Right lobe of liver (tissue), 6 donors: ENCODE measurements around the gene NECAB2. TPM values are rescaled to one million over a fixed set of nuclear protein-coding genes. Genes with fewer than 3 reads are reported as not detected.
A peak's percentile ranks its signal among the peaks of the same experiment; 100 is the strongest.

Experiments
- ATAC-seq, 4 donors: fragments of 200-7000 bp; cut with Tn5 transposase; one replicate each; pipeline ENCODE4 v1.9.1; 2020; ENCODE audit warnings: mild to moderate bottlenecking in 4 of 4, moderate library complexity in 4 of 4
- DNase-seq, 3 donors: peaks; one replicate each; pipeline ENCODE4 v3.0.0-alpha.2; 2020
- H3K27ac ChIP-seq, 3 donors: fragments of 200-600 bp; one replicate each; pipeline ENCODE4 v1.8.0; 2022
- H3K27me3 ChIP-seq, 2 donors: fragments of 200-600 bp; one replicate each; pipeline ENCODE4 v1.8.0; 2022
- H3K36me3 ChIP-seq, 4 donors: fragments of 200-600 bp; sonication (generic) in 1 of 4; one replicate each; pipeline versions ENCODE4 v1.5.1 to v1.8.0; 2017 to 2022; ENCODE audit warnings: control low read depth in 1 of 4
- H3K4me1 ChIP-seq, 4 donors: fragments of 200-600 bp; sonication (generic) in 1 of 4; one replicate each; pipeline versions ENCODE4 v1.5.1 to v1.8.0; 2017 to 2022; ENCODE audit warnings: control low read depth in 1 of 4
- H3K4me3 ChIP-seq, 3 donors: fragments of 200-600 bp; one replicate each; pipeline ENCODE4 v1.8.0; 2022
- H3K9me3 ChIP-seq, 4 donors: fragments of 200-600 bp; sonication (generic) in 1 of 4; one replicate each; pipeline versions ENCODE4 v1.5.1 to v1.8.0; 2017 to 2022; ENCODE audit warnings: control low read depth in 1 of 4
- POLR2A ChIP-seq: fragments of 450-650 bp; IDR thresholded peaks from one replicate; pipeline ENCODE4 v1.6.1; 2017; ENCODE audit warnings: antibody characterized with exemption, mild to moderate bottlenecking
- WGBS: methylation state at CpG from one replicate; pipeline ENCODE4 v1.1.6; 2018; ENCODE audit warnings: low coverage, low lambda C conversion rate; ENCODE audit not compliant: insufficient coverage; ENCODE audit errors: missing lambda C conversion rate; 5-methylcytosine and 5-hydroxymethylcytosine counted together
- intact Hi-C, 2 donors: fragments of 100-400 bp; cut with DNase I; formaldehyde crosslinking; loops; one replicate each; pipeline versions ENCODE4 v1.11.2 to v1.14.1; 2022
- total RNA-seq, 6 experiments: library from RNA; depleted of rRNA in 2 of 6; stranded (reverse); fragments of >200 nt in 2 of 6; fragmentation: NEBNext Ultra II Directional in 3 of 6; extraction: Animal tissue kit (Norgen Biotek cat#: 25700) in 3 of 6; gene quantifications; one replicate each; pipeline versions ENCODE4 v1.1.0 to v1.2.4, GENCODE V29; 2016 to 2023
- TF ChIP-seq, protein P1 (sequence below), 4 donors: fragments of 200-600 bp in 3 of 4; fragments of 450-650 bp in 1 of 4; IDR thresholded peaks; one replicate each; pipeline versions ENCODE4 v1.5.1 to v1.8.0; 2016 to 2022; ENCODE audit warnings: antibody characterized with exemption in 4 of 4, mild to moderate bottlenecking in 2 of 4
- donor health status: DM: no; HTN: yes; CAD: no.
- donor health status: DM: no; HTN: no; CAD: no.
- donor health status: DM: no; HTN: no; CAD: no.
- donor health status: DM: no; HTN: yes; CAD: no.
- donor health status: DM: no; HTN: yes; CAD: no.

The NECAB2 gene
- total RNA-seq, 6 experiments from 2014 or later = 0.56 to 26.8 (median 7.1) TPM

DNA sequence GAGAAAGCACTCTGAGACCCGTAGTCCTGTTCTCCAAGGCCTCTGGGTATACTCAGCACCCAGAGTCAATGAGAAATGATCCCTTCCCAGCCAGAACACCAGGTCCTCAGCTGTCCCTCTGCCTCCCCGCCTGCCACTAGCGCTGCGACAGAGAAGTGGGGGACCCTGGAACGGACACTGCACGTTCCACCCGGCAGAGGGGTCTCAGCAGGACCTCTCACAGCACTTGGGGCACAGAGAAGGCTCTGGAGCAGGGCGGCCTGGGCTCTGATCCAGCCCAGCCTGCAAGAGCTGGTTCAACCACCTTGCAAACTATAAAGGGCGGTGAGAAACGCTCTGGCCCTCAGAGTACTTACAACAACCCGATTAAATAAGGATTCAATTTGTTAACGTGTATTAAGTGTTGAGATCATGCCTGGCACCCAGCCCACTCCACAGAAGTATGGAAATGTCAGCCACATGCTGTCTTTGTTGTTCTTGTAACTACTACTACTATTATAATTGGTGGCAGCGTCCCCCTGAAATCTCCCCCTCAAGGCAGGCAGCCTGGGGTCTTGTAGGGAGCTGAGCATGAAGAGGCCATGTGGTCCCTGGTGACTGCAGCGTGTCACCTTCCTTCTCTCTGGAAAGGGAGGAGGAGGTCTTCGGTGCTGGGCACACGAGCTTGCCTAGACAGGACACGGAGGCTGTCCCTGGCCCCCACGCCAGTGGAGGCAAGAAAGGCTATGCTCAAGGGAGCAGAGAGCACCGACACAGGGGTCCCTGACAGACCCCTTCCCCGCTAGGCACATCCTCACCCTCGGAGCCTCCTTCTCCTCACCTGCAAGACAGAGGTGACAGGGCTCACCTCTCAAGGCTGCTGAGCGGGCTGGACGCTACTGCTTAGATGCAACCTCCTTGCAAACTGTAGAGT is 12.6 kb upstream of the NECAB2 start:
- intact Hi-C loops = no loop called here
- H3K27ac ChIP-seq = peak overlapping the region; percentile 65 to 93 (median 90)
- H3K27me3 ChIP-seq = no peaks in the 10 kb centered on the region
- H3K4me3 ChIP-seq = peak overlapping the region; percentile 76 to 84 (median 78)
- TF ChIP-seq, protein P1, sequence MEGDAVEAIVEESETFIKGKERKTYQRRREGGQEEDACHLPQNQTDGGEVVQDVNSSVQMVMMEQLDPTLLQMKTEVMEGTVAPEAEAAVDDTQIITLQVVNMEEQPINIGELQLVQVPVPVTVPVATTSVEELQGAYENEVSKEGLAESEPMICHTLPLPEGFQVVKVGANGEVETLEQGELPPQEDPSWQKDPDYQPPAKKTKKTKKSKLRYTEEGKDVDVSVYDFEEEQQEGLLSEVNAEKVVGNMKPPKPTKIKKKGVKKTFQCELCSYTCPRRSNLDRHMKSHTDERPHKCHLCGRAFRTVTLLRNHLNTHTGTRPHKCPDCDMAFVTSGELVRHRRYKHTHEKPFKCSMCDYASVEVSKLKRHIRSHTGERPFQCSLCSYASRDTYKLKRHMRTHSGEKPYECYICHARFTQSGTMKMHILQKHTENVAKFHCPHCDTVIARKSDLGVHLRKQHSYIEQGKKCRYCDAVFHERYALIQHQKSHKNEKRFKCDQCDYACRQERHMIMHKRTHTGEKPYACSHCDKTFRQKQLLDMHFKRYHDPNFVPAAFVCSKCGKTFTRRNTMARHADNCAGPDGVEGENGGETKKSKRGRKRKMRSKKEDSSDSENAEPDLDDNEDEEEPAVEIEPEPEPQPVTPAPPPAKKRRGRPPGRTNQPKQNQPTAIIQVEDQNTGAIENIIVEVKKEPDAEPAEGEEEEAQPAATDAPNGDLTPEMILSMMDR (IDR thresholded peaks at IDR 0.05) = no peak
- TF ChIP-seq POLR2A = no peak
- peaks cover 0 to 50% (median 24%) of the 10 kb centered on the region in 4 donors for H3K36me3 ChIP-seq
- 30% methylated on average over 7 of the region's 23 CpGs for WGBS
- H3K4me1 ChIP-seq = peaks cover 0 to 27% (median 3%) of the 10 kb centered on the region in 4 donors
- H3K9me3 ChIP-seq = no peaks in the 10 kb centered on the region
- DNase-seq = no peak
- ATAC-seq = no peak

DNA sequence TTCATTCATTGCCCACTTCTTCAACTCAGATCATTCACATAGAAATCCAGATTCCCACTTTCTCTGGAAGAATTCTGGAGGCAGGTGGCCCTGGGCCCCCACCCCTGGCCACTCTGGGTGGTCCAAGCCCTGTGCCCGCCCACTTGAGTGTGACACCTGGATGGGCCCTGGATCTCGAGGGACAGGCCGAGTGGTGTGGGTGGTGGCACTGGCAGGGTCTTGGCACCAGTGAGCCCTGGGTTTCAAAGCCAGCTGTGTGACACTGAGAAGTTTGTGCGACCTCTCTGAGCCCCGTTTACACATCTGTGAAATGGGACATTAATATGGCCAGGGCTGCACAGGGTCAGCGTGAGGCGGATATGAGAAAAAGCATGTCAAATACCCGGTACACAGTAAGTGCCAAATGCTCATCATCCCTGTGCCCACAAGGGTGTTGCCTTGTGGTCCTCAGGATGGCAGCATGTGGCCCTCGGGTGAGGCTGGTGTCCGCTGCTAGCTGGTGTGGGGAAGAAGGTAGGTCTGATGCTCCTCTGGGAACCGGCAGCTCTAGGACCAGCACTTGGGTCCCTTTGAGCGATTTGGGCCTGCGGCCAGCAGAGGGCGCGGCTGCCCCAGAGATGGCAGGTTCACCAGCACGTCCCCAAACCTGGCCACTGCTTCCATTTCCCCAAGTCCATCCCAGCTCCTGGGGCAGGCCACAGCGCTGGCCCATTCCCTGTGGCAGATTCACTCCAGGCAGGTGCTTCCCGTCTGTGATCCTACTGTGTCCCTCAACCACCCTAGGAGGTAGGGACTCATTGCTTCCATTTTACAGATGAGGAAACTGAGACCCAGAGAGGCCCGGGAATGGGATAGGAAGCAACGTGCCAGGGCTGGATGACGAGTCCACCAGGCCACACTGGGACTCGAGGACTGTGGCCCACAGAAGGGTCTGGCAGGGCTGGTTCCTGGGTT is 11.4 kb upstream of the NECAB2 start:
- ATAC-seq (peak; percentile 9 to 21 (median 20)), DNase-seq (peak; percentile 83 to 87 (median 86))
- WGBS = 35% methylated on average over 10 of the region's 22 CpGs
- Histone ChIP-seq H3K27me3 (no peaks in the 10 kb centered on the region), H3K9me3 (no peaks in the 10 kb centered on the region), H3K27ac (no peak overlapping the region), H3K36me3 (peaks cover 0 to 61% (median 30%) of the 10 kb centered on the region in 4 donors), H3K4me1 (peaks cover 0 to 27% (median 3%) of the 10 kb centered on the region in 4 donors), H3K4me3 (no peak overlapping the region)
- no peak for TF ChIP-seq POLR2A
- TF ChIP-seq, protein P1 (IDR thresholded peaks at IDR 0.05) = peak; percentile 55 to 79 (median 72)
- intact Hi-C loops = no loop called here

GRCh38 chr16:83957296-83957855 is 10.7 kb upstream of the NECAB2 start:
- H3K36me3 ChIP-seq = peaks cover 0 to 69% (median 35%) of the 10 kb centered on the region in 4 donors
- 69% methylated on average over 8 of the region's 14 CpGs for WGBS
- intact Hi-C loops = no loop called here

More at GRCh38 chr16:83957296-83957855, 10.7 kb upstream of the NECAB2 start:
- DNase-seq (no peak), ATAC-seq (no peak)
- peaks cover 0 to 24% (median 1%) of the 10 kb centered on the region in 4 donors for H3K4me1 ChIP-seq
- no peak overlapping the region for H3K4me3 ChIP-seq
- no peak overlapping the region for H3K27ac ChIP-seq
- TF ChIP-seq POLR2A = no peak
- TF ChIP-seq, protein P1 (IDR thresholded peaks at IDR 0.05) = no peak
- H3K9me3 ChIP-seq = no peaks in the 10 kb centered on the region
- no peaks in the 10 kb centered on the region for H3K27me3 ChIP-seq
